Stimulated activated CD4-positive, alpha-beta T cell treated with anti-CD3 and anti-CD28 coated beads, Interleukin-15, amount 100 ng/mL, for 48 hours (primary cell): ENCODE results near the gene PLPP3.

Experiments
- DNase-seq, 2 donors: peaks; one replicate each; pipeline ENCODE4 v3.0.0-alpha.2; 2020; ENCODE audit warnings: low read depth in 2 of 2

PLPP3 gene

GRCh38 chr1:56462209-56462608 lies 117.2 kb downstream of the PLPP3 start:
- DNase-seq = no peak

- DNase-seq = no peak
These were observed 117.9 kb downstream of the PLPP3 start for GRCh38 chr1:56461158-56462127.

- DNase-seq = no peak
These were observed 120.1 kb downstream of the PLPP3 start for GRCh38 chr1:56459260-56459659.

- DNase-seq = no peak
These were observed 121.5 kb downstream of the PLPP3 start for GRCh38 chr1:56457756-56458375.

- DNase-seq = no peak
These were observed 122.8 kb downstream of the PLPP3 start for GRCh38 chr1:56456435-56457101.

- DNase-seq = no peak
These were observed 125.8 kb downstream of the PLPP3 start for GRCh38 chr1:56453417-56454078.

GRCh38 chr1:56453016-56453415 lies 126.3 kb downstream of the PLPP3 start:
- no peak for DNase-seq

GRCh38 chr1:56452027-56453011 lies 127.0 kb downstream of the PLPP3 start:
- DNase-seq = no peak

GRCh38 chr1:56451491-56451890 lies 127.9 kb downstream of the PLPP3 start:
- no peak for DNase-seq

- no peak for DNase-seq
These were observed 129.2 kb downstream of the PLPP3 start for GRCh38 chr1:56450004-56450666.

GRCh38 chr1:56448529-56449300 lies 130.6 kb downstream of the PLPP3 start:
- no peak for DNase-seq

- no peak for DNase-seq
These were observed 131.5 kb downstream of the PLPP3 start for GRCh38 chr1:56447823-56448222.

- no peak for DNase-seq
These were observed 132.7 kb downstream of the PLPP3 start for GRCh38 chr1:56446531-56447098.

- DNase-seq = no peak
These were observed 134.3 kb downstream of the PLPP3 start for GRCh38 chr1:56444960-56445646.
